Stimulated activated CD4-positive, alpha-beta T cell treated with anti-CD3 and anti-CD28 coated beads, Interleukin-12 subunit alpha, Interleukin-12 subunit beta, amount 100 ng/mL, for 24 hours (primary cell): ENCODE data around the gene FBXL7.

Source experiments
- DNase-seq, 2 experiments: peaks; one replicate each; pipeline ENCODE4 v3.0.0-alpha.2; 2020; ENCODE audit warnings: low read depth in 2 of 2

FBXL7 gene

DNA sequence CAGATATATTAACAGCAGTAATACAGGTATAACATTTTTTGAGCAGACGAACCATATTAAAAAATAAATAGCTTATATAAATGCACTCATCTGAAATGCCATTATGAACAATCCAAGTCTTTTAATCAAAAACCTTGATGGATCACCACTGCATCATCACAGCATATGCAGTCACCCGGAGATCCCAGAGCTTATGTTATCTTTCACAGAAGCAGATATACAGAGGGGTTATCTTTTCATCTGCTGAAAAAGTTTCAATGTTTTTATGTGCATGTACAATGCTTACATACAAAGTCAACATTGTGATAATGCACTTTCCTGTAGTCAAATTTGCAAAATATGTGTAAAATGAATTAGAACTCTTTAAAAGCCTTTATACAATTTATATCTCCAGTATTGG, 211.9 kb downstream of the FBXL7 start:
- DNase-seq: no peak

DNA sequence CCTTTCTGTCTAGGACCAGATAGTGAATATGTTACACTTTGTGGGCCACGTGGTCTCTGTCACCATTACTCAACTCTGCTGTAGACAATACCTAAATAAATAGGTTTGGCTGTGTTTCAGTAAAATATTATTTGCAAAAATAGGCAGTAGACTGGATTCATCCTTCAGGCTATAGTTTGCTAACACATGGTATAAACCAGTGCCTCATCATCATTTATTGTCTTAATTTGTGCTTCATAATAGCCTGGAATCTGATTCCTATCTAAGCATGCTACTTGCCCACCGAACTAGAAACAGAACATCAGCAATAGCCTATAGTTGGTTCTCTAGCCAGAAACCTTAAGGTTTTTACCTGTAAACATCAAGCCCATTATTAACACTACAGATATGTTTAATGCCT, 215.6 kb downstream of the FBXL7 start:
- DNase-seq: no peak

DNA sequence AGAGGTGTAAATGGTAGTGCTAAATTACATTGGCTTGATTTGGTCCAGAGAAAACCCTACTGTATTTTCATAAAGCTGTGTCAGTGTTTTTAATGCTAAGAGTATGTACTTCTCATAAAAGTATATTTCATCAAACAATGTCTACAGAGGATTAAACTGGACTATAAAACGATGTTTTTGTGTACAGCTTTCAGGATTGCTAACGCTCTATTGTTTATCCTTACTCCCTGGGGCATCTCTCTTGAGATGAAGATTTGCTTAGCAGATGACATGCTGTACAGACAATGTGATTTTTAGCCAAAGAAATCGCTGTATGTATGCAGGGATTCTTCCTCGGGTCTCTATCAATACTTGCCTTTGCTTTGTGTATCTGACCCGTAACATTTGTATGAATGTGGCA, 216.0 kb downstream of the FBXL7 start:
- DNase-seq: no peak

DNA sequence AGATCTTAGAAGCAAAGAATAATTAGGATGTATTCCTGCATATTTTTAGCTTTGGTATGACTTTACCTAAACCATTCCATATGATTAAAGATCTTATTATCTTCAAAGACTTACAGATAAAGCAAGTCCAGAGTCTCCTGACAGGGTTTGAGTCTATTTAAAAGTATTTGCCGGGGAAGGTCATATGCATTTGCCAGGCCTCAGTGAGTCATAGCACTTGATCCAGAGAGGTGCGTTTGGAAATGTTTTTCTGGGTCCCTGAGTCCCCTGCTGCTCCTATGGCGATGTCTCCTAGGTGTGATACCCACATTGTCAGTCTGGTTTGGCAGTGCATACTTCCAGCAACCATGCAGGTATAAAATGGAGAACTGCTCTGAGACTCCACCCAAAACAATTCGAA, 217.0 kb downstream of the FBXL7 start:
- no peak for DNase-seq

DNA sequence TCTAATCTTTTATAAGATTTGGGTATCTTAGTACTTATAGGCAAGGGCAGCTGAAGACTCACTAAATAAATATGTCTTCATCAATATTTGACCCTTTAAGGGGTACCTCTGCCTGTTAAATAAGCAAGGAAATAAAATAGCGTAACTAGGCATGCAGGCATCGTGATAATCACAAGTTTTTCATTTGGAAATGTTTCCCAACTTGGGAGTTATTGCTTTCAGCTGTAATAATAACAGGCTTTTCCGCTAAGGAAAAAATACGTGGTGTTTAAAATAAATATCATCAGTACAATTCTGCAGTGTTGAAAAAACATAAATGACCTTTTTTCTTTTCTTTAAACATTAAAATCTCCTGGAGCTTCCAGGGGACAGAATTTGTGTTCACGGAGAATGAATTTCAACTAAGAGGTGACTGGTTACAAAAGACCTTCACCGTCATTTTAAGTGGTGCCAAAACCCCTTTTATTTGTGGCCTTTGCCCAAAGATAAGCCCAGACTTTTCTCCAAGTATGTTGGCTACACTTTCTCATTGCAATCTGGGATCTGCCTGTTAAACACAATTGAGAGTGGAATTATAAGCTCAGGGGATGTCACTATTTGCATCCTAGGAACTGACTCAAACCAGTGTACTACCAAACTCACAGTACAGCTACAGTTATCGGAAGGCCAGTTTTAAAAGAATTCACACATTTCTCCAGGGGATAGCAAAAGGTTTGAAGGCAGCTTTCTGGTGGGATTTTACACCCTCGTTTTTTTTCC, 218.6 kb downstream of the FBXL7 start:
- DNase-seq: no peak

DNA sequence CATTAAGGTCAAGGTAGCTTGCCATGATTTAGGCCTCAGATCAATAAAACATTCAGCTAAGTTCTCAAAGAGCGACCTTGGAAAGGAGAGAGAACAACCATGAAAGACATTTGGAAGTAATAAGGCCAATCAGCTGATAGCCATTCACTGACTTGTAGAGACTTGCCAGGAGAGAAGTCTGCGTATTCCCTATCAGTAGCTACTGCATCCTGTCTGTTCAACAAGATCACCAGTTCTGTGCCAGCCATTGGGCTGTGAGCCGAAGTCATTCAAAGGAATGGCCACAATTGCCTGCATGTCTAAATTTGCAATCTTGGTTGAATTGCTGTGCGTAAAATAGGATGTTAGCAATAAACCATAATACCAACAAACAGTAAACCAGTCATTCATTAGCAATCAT, 219.8 kb downstream of the FBXL7 start:
- no peak for DNase-seq

DNA sequence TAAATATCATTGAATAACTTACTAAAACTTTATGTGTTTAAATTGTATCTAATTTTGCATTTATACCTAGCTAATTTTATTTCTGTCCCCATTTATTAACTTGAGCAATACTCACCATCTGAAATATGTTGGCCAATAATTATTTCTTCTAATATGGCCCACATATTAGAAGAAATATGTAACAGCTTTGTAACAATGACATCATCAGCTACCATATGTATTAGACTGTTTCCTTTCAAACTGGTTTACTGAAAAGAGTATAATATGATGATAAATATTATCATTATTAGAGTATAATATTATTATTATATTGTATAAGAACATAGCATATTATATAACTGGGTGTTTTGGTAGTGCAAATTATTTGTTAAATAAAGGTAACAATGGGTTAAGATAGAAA, 220.5 kb downstream of the FBXL7 start:
- DNase-seq: no peak

DNA sequence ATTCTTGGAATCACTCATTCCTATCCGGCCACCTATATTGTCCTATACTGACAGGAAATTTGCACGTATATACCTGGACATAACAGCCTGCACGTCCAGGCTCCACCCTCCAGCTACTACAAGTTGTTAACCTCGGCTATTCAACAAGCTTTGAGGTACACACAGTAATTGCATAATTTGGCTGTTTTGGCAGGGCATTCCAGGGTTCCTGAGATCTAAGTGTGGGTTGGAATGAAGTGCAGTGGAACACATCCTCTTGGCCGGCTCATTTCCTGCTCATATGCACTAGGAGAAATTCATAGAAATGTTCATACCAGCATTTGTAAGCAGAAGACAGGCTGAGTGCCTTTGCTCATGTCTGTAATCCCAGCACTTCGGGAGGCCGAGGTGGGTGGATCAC, 222.3 kb downstream of the FBXL7 start:
- DNase-seq: no peak

DNA sequence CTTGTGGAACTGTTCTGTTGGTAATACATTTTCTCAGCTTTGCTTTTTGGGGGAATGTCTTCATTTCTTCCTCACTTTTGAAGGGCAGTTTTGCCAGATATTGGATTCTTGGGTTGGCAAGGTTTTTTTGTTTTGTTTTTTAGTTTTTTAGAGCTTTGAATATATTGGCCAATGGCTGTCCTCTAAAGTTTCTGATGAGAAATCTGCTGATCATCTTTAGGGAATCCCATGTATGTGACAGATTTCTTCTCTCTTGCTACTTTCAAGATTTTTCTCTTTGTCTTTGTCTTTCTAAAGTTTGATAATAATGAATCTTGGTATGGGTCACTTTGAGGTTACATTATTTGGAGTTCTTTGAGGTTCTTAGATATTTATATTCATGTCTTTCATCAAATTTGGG, 227.4 kb downstream of the FBXL7 start:
- no peak for DNase-seq

DNA sequence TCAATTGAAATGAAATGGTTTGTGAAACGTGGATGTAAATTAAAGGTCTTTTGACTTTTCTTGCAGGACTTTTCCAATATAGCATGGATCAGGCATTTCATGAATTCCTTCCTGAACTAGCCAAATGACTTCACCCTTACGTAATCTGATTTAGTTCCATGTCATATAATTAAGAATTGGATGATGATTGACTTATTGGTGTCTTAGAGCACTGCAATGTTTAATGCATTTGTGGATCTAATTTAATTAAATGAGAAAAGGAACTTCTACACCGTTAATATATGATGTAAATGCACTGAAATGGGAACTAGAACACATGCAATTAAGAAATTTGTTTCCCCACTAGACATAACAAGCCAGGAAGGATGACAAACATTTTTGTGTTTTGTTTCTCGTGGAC, 228.8 kb downstream of the FBXL7 start:
- no peak for DNase-seq

DNA sequence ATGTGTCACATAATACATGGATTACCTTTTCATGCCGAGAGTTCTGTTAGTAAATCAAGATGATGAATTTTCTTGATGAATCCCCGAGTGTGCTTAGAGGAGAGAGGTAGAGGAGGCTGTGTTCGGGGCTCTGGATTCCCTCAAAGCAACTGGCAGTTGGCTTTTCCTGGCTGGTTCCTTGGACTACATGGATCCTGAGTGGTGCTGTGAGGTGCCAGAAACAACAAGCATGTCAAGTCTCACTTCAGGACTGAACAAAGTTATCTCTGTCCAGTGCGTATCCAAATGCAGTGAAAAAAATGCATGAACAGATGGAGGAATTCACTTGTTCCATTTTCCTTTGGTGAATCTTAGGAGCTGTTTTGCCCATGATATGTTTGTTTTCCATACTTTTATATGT, 231.7 kb downstream of the FBXL7 start:
- DNase-seq: no peak

DNA sequence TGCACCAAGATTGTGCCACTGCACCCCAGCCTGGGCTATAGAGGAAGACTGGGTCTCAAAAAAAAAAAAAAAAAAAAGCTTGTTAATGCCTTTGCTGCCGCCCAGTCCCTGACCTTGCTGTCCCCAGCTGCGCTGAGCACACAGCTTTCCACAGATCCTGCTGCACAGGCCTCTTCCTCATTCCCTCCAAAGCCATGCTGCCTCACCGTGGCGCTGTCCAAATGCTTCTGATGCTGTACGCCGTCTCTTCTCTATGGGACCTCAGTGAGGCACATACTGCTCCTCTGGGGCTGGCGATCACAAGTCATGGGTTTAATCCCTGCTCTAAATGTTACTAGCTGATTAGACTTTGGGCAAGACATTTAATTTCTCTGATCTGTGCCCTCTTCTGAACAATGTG, 234.1 kb downstream of the FBXL7 start:
- DNase-seq: no peak

DNA sequence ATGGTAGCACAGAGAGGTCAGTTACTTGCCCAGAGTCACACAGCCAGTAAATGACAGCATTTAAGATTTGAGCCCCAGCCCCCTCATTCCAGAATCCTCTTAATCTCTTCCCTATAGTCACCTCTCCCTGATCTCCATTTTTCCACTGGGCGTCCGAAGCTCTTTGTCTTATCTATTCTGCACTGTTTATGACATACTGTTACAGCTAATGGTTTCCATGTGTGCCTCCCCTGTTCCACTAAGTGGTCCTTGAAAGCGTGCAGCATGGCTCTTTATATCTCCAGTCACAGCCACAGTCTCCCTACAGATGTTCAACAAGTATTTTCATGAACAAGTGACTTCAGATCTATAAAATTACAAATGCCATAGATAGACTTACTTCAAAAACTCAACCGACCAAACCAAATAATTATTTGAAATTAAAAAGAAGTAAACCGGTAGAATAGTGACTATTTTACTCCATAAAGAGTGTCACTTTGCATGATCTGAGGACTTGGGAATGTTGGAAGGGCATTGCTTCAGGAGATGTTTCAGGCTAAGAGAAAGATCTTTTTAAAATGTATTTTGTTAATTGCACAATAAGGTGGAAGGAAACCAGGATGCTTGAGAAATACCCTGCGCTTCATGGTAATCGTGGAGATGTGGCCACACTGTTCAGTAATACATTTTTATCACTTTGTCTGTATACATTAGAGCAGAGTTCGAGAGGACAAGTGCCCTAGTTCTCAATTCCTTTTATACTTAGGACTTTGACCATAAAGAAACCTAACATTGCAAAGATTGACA, 237.2 kb downstream of the FBXL7 start:
- DNase-seq: no peak

DNA sequence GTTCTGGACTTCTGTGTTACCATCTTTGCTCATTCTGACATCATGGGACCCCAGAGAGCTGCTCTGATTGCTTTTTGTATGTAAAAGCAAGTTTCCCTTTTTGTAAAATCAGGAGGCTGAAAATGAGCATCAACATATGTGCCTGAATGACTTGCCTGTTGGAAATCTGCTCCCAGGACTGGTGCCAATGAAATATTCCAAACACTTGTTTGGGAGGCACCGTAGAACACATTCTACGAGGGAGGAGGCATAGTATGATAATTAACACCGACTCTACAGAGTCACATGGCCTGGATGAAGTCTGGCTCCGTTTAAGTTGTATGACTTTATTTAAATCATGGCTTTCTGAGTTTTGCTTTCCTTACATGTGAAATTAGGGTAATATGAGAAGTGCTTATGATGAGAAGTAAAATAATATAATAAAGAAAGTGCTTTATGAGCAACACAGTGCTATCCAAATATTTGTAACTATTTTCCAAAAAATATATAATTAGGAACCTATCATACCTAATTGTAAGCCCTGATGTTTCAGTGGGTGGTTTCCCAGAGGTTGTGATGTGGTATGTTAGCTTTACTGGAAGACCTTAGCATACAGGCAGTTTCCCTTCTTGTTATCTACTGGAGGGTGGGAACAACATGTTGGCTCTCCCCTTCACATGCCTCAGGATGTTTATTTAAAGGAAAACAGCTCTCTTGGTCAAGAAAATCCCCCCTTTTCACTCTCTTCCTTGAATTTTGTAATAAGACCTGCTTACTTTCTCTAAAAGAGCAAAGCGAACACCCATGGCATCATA, 238.1 kb downstream of the FBXL7 start:
- no peak for DNase-seq

DNA sequence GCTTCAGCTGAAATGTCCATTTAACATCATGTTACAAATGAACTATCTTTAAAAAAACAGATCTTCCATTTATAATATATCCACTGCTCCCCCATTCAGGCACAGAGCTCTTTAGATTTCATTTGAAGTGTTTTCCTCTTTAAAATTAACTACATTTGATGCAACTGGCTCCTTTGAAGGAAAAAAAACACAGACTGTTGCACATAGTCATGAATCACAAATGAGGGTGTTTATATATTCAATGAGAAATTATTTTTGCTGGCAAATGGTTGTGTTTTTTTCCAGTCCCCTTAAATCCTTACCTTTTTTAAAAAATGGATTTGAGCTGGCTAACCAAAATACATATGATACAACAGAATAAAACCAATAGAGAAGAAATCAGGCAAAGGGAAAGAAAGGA, 240.4 kb downstream of the FBXL7 start:
- DNase-seq: no peak

DNA sequence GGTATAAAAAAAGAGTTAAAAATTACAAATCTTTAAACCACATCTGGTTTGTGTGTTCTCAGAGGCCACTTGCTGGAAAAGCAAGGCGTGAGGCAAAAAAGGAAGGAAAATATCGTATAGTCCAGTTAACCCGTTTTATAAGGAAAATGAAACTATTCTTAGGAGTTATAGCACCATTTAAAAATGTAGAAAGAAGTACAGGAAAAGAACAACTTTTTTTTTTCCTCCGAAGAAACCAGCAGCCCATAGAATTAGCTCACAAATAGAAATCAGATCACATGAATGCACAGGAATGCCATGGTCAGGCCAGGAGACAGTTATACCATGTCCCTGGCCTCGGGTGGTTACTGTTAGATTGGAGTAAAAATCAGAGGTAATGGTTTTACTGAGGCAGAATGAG, 241.6 kb downstream of the FBXL7 start:
- no peak for DNase-seq

DNA sequence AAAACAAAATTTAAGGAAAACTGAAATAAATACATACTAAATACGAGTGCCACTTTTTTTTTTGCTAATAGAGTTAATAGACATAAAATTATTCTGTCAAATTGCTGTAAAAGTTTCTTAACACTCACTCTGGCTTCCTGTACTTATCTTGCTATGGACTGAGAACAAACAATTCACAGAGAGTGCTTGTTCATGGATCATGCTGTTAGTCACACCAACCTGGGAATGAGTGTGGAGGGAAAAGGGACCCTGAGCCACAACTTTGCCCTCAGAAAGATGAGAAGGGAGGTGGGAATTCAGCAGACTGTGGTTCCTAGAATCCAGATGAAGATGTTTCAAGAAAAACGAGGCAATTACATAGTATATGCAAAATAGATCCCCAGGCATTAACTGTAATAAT, 246.9 kb downstream of the FBXL7 start:
- DNase-seq: no peak

DNA sequence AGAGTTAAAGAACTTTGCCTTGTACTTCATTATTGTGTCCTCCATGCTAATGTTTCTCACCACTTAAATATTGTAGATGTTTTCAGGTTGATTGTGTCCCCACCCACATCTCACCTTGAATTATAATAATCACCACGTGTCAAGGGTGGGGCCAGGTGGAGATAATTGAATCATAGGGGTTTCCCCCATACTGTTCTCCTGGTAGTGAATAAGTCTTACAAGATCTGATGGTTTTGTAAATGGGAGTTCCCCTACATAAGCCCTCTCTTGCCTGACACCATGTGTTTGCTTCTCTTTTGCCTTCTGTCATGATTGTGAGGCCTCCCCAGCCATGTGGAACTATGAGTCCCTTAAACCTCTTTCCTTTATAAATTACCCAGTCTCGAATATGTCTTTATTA, 248.3 kb downstream of the FBXL7 start:
- DNase-seq: no peak

DNA sequence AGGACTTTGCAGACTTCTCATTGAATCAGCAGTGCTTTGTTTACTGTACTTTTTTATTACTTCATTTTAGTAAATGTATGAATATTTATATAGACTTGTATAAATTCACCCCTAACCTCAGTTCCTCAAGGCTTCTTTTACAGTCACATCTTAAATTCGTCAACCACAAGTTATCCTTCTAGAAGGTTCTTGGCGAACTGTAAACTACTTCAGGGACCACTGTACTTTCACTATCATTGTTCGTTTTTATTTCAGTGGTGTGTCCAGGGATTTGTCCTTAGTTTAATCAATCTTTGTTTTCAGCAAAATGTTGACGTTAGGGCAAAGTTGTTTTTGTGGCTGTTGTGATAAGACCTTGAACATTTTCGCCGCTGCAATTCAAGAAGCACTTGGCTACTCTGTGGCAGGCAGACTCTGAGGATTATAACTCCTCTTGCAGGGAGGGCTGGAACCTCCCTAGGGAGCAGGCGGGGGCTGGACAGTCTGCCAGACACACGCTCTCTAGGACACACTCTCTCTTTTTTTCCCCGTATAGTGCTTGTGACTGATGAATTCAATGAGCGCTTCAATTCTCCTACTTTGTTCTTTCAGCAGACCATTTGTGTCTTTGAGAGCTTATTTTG, 252.8 kb downstream of the FBXL7 start:
- DNase-seq: no peak

DNA sequence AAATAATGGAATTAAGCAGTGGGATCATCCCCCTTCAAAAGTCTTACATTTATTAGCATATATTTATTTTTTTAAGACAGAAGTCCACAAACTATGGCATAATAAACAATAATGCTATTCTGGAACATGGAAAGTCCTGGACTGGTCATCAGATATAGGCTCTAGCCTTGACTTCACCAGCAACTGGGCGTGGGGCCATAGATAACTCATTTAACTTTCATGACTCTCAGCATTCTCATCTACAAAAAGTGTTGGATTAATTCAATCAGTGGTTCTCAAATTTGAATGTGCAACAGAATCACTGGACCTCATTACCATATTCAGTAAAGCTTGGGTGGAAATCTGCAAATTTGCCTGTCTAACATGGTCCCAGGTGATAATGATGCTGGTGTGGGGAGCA, 253.8 kb downstream of the FBXL7 start:
- DNase-seq: no peak

DNA sequence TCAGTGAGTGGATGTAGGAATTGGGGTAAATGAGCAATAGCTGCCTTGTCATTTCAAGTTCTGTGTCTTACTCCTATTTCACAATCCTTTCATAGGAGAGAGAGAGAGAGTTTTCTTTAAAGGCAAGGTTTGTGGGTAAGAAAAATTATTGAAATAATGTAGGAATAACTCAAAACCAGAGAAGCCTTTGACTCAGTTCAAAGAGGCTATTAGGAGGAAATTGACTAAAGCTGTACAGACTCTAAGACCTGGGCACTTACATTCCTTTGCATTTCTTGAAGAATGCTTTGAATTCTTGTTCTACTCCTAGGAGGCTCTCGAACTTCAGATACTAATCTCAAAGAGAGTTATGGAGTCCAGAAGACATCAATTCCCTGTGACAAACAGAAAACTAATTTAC, 257.1 kb downstream of the FBXL7 start:
- DNase-seq: no peak

DNA sequence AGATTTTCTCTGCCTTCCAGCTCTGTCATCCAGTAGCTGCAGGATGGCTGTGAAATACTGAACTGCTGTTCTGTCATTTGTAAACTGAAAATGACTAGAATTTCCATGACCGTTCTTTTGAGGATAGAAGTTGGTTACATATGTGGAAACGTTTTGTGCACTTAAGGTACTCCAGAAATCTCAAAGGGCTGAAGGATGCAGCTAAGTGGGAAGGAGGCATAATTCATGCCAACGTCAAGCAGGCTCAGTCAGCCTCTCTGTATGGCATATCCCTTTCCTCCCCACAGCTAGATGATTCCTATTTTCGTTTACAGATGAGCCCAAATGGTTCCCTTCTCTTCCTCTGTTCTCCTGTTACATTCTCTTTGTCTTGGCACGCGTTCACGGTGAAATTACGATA, 257.6 kb downstream of the FBXL7 start:
- no peak for DNase-seq
